NCI-H748 treated with DMSO at 0.1 percent for 48 hours (cell line): ENCODE data around the gene PFDN5.

Source experiments
- DNase-seq: peaks from one replicate; lab custom pipeline; 2025; lab: John Stamatoyannopoulos, UW

The PFDN5 gene

DNA sequence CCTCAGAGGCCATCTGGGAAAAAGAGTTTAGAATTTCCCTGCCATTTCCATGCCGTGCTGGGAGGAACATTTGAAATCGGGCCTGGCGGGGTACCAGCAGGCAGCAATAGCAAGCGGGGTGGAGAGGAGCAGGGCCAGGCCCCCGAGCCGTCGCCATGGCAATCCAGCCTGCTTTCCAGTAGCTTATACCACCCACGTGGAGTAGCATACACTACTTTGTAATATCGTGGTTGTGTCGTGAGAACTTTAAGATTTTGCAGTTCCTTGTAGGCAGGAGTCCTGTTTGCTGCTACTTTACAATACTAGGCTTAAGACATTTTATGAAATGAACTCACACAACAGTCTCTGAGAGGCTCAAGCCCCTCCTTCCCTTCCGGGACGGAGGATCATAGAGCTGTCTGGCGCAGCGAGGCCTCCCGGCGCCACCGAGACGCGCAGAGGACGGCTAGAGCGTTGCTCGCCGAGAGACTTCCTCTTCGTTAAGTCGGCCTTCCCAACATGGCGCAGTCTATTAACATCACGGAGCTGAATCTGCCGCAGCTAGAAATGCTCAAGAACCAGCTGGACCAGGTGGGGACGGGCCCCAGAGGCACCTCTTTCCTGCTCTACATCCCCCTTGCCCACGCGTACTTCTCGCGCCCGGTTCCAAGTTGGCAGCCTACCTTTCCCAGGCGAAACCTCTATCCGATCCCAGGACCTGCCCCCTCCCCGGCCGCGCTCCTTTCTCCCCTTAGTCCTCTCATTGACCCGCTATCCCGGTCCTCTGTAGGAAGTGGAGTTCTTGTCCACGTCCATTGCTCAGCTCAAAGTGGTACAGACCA lies at the start of gene PFDN5:
PFDN5 (plus strand) TSS at position 473 of the 821 bp plus-strand sequence; CDS start at position 499, 26 bp downstream.
- DNase-seq, result peak; percentile 69

GRCh38 chr12:53251477-53252348 lies 43.6 kb upstream of the PFDN5 start:
- DNase-seq, result peak; percentile 70

GRCh38 chr12:53252349-53252916 lies 42.9 kb upstream of the PFDN5 start:
- no peak for DNase-seq

DNA sequence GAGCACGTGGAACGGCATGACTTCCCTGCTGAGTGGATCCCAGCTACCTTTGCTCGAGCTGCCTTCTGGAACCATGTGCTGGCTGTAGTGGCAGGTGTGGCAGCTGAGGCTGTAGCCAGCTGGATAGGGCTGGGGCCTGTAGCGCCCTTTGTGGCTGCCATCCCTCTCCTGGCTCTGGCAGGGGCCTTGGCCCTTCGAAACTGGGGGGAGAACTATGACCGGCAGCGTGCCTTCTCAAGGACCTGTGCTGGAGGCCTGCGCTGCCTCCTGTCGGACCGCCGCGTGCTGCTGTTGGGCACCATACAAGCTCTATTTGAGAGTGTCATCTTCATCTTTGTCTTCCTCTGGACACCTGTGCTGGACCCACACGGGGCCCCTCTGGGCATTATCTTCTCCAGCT lies 42.0 kb upstream of the PFDN5 start:
- DNase-seq, result no peak

GRCh38 chr12:53254816-53255545 lies 40.4 kb upstream of the PFDN5 start:
- DNase-seq, result no peak

GRCh38 chr12:53255996-53256395 lies 39.3 kb upstream of the PFDN5 start:
- DNase-seq, result no peak

DNA sequence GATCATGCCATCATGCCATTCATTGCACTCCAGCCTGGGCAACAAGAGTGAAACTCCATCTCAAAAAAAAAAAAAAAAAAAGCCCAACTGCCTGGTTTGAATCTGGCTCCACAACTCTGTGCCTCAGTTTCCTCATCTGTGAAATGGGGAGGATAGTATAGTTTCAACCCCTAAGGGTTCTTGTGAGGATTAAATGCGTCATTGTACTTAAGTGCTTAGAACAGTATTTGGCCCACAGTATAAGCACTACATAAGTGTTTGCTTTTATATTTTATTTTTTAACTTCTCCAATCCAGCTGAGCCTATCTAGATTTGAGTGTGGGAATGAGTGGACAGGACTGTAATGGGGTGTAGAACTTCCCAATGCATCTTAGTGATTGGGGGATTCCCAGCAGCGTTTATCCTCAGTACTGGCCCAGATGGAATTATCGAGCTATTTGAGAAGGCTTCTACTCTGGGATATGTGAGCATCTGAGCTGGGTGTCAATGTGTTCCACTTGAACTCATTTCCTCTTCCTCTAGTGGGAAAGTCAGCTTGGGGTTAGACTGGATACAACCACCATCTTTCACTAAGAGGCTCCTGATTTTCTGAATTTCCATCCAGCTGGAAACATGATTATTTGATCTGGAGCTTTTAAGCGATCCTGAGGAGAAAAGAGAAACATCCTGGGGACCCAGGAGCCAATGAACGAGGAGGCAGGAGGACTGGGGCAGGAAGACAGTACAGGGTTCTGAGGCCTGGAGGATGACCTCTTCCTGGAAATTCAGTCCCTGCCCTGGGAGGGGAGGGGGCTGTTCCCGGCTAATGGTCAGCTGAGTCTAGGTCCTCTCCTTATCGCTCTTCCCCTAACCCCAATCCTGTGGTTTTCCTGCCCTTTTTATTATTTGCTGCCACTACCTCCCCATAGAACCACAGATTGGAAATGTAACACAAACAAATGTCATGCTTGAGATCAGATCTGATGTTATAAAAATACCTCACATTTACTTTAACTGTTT lies 36.5 kb upstream of the PFDN5 start:
- no peak for DNase-seq

DNA sequence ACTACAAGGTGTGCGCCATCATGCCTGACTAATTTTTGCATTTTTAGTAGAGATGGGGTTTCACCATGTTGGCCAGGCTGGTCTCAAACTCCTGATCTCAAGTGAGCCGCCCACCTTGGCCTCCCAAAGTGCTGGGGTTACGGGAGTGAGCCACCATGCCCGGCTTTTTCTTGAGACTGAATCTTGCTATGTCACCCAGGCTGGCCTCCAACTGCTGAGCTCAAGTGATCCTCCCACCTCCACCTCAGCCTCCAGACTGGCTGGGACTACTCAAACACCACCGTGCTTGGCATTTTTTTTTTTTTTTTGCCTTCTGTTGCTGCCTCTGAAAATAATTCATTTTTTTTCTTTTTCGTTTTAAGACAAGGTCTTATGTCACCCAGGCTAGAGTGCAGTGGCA lies 35.5 kb upstream of the PFDN5 start:
- no peak for DNase-seq

GRCh38 chr12:53265783-53266182 lies 29.6 kb upstream of the PFDN5 start:
- DNase-seq, result no peak

DNA sequence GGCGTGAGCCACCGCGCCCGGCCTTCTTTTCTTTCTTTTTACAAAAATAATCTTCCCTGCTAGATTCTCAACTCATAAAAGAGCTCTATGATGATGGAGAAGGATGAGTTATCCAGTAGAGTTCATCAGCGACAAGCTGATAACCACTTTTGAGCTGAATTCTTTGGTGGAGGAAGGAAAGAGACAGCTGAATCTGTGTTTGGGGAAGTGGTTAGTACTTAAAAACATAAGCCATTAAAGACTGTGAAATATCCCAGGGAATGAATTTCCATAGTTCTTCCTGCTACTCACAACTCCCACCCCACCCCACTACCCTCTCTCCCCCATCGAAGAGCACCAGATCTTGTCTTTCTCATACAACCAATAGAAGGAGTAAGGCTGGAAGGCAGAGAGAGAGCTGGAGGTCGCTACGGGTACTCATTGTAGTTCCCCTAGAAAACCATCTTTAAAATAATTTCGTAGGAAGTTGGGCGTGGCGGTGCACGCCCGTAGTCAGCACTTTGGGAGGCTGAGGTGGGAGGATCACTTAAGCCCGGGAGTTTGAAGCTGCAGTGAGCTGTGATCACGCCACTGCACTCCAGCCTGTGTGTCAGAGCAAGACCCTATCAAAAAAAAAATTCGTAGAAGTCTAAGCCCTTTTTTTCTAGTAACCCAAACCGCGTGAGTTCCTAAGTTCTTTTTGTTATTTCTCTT lies 27.9 kb upstream of the PFDN5 start:
- no peak for DNase-seq

GRCh38 chr12:53267999-53268629 lies 27.2 kb upstream of the PFDN5 start, which contains the start of gene ESPL1:
ESPL1 (plus strand) TSS chr12:53268299; CDS start chr12:53268767, 468 bp downstream.
- peak; percentile 57 for DNase-seq

DNA sequence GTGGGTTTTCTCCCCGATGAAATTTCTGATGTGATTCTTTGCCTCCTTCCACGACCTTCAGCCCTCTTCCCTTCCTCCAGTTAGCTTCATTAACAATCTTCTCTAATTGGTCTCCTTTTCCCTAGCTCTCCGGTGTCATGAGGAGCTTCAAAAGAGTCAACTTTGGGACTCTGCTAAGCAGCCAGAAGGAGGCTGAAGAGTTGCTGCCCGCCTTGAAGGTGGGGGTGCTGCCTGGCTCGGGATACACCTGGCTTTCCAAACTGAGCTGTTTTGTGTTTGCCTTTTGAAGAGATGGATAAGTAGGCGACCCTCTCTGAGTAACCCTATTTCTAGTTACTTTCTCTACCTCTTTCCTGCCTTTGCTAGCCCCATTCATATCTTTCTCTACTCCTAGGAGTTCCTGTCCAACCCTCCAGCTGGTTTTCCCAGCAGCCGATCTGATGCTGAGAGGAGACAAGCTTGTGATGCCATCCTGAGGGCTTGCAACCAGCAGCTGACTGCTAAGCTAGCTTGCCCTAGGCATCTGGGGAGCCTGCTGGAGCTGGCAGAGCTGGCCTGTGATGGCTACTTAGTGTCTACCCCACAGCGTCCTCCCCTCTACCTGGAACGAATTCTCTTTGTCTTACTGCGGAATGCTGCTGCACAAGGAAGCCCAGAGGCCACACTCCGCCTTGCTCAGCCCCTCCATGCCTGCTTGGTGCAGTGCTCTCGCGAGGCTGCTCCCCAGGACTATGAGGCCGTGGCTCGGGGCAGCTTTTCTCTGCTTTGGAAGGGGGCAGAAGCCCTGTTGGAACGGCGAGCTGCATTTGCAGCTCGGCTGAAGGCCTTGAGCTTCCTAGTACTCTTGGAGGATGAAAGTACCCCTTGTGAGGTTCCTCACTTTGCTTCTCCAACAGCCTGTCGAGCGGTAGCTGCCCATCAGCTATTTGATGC lies 26.4 kb upstream of the PFDN5 start:
- no peak for DNase-seq

- no peak for DNase-seq
Measured at GRCh38 chr12:53274445-53274844, 20.9 kb upstream of the PFDN5 start.

DNA sequence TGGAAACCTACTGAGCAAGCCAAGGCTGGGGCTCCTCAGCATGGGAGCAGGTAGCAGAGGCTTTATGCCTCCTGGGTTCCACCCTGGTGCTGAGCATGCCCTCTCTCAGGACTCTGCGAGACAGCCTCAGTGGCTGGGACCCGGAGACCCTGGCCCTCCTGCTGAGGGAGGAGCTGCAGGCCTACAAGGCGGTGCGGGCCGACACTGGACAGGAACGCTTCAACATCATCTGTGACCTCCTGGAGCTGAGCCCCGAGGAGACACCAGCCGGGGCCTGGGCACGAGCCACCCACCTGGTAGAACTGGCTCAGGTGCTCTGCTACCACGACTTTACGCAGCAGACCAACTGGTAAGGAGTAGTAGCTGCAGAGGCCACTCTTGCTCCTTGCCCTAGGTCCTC lies 18.8 kb upstream of the PFDN5 start:
- no peak for DNase-seq

- DNase-seq, result no peak
Measured at GRCh38 chr12:53277981-53278380, 17.4 kb upstream of the PFDN5 start.

DNA sequence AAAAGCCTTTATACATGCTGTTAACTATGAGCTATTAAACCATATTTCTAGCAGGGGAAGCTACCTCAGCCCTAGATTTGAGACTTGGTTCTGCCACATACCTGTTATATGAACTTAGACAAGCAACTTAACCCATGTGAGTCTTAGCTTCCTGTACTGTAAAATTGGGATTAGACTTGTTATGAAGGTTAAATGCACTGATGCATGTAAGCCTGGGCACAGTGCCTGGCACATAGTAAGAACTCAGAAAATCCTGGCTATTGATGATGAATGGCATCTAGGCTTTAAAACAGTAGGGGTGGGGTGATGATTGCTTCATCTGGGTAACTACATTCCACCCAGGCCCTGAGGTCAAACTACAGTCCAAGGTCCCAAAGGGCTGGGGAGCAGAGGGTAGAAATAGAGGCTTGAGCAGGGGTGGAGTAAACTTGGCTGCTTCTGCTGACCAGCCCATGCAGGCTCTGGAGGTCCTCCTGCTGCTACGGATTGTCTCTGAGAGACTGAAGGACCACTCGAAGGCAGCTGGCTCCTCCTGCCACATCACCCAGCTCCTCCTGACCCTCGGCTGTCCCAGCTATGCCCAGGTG lies 16.0 kb upstream of the PFDN5 start:
- no peak for DNase-seq

GRCh38 chr12:53279888-53280498 lies 15.3 kb upstream of the PFDN5 start:
- no peak for DNase-seq

DNA sequence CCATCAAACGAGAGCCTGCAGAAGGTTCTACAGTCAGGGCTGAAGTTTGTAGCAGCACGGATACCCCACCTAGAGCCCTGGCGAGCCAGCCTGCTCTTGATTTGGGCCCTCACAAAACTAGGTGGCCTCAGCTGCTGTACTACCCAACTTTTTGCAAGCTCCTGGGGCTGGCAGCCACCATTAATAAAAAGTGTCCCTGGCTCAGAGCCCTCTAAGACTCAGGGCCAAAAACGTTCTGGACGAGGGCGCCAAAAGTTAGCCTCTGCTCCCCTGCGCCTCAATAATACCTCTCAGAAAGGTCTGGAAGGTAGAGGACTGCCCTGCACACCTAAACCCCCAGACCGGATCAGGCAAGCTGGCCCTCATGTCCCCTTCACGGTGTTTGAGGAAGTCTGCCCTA lies 8.9 kb upstream of the PFDN5 start:
- DNase-seq, result no peak
